Heart left ventricle (tissue), 16 donors: Measurements from ENCODE around the gene SPINK9. TPM values are rescaled to one million over a fixed set of nuclear protein-coding genes. Genes with fewer than 3 reads are reported as not detected.
A peak's percentile ranks its signal among the peaks of the same experiment; 100 is the strongest.

ENCODE experiments used
- ATAC-seq, 4 donors: fragments of 200-7000 bp; cut with Tn5 transposase; one replicate each; pipeline ENCODE4 v1.9.1; 2020 to 2022; ENCODE audit warnings: moderate library complexity in 4 of 4, mild to moderate bottlenecking in 3 of 4, moderate number of reproducible peaks in 1 of 4
- DNase-seq, 5 donors: peaks; one replicate each; pipeline ENCODE4 v3.0.0-alpha.2; 2020
- H3K27ac ChIP-seq, 12 donors: fragments of 200-600 bp; sonication (generic) in 4 of 12; one replicate each; pipeline versions ENCODE4 v1.5.0 to v1.8.0; 2016 to 2022; ENCODE audit warnings: mild to moderate bottlenecking in 2 of 12
- H3K27me3 ChIP-seq, 9 donors: fragments of 200-600 bp; sonication (generic) in 2 of 9; one replicate each; pipeline versions ENCODE4 v1.5.1 to v1.8.0; 2016 to 2022; ENCODE audit warnings: mild to moderate bottlenecking in 3 of 9
- H3K36me3 ChIP-seq, 9 donors: fragments of 200-600 bp; sonication (generic) in 2 of 9; one replicate each; pipeline versions ENCODE4 v1.5.0 to v1.8.0; 2018 to 2022; ENCODE audit warnings: mild to moderate bottlenecking in 2 of 9
- H3K4me1 ChIP-seq, 12 donors: fragments of 200-600 bp; sonication (generic) in 4 of 12; one replicate each; pipeline versions ENCODE4 v1.5.0 to v1.8.0; 2016 to 2022; ENCODE audit warnings: mild to moderate bottlenecking in 3 of 12
- H3K4me3 ChIP-seq, 12 donors: fragments of 200-600 bp; sonication (generic) in 4 of 12; one replicate each; pipeline versions ENCODE4 v1.5.0 to v1.8.0; 2017 to 2022; ENCODE audit warnings: mild to moderate bottlenecking in 9 of 12, moderate library complexity in 4 of 12
- H3K9me3 ChIP-seq, 12 donors: fragments of 200-600 bp; sonication (generic) in 4 of 12; one replicate each; pipeline versions ENCODE4 v1.5.0 to v1.8.0; 2016 to 2022; ENCODE audit warnings: mild to moderate bottlenecking in 1 of 12
- POLR2A ChIP-seq, 2 donors: fragments of 450-650 bp; IDR thresholded peaks; one replicate each; pipeline ENCODE4 v1.6.1; 2017; ENCODE audit warnings: antibody characterized with exemption in 2 of 2, mild to moderate bottlenecking in 2 of 2, moderate library complexity in 2 of 2
- WGBS, 4 donors: extraction: QIAGEN DNeasy Blood & Tissue Kit in 2 of 4; methylation state at CpG; one replicate each; pipeline versions ENCODE4 v1.1.5 to v1.1.7; 2013 to 2018; 5-methylcytosine and 5-hydroxymethylcytosine counted together
- intact Hi-C, 10 donors: fragments of 100-400 bp; cut with DNase I; formaldehyde crosslinking; loops; one replicate each; pipeline versions ENCODE4 v1.11.1 to v1.14.2; 2022
- polyA plus RNA-seq, 2 donors: library from polyadenylated mRNA; stranded (reverse); fragments of 200-250 nt; gene quantifications; one replicate each; pipeline ENCODE4 v1.2.3, GENCODE V29; 2013
- total RNA-seq, 9 donors: library from RNA; depleted of rRNA in 2 of 9; stranded (reverse); fragments of >200 nt in 2 of 9; fragmentation: NEBNext Ultra II Directional in 3 of 9; extraction: Animal tissue kit (Norgen Biotek cat#: 25700) in 3 of 9; gene quantifications; one replicate each; pipeline versions ENCODE4 v1.1.0 to v1.2.4, GENCODE V29; 2016 to 2023
- TF ChIP-seq, protein P1 (sequence below), 12 donors: fragments of 200-600 bp; sonication (generic) in 4 of 12; IDR thresholded peaks; one replicate each; pipeline versions ENCODE4 v1.5.0 to v1.8.0; 2018 to 2022; ENCODE audit warnings: antibody characterized with exemption in 12 of 12, mild to moderate bottlenecking in 5 of 12
- donor health status: ischemic (EF 13 %, LVEDD 7.1; RV severe dilation, severe dysfunction).
- donor health status: healthy with polysubstance abuse.
- donor health status: DM: no; HTN: yes; CAD: no.
- donor health status: DM: no; HTN: no; CAD: no.
- donor health status: ischemic (EF 25% LVEDD 6.9; RV normal size, moderate dysfunction).
- donor health status: ischemic (EF 25% LVEDD 5.7; RV mildly dilated, moderate dysfunction).
- donor health status: healthy.
- donor health status: DM: yes; HTN: yes; CAD: no.
- donor health status: ischemic (EF 35%, LVEDD 5.7; RV mildly dilated, moderate dysfunction).
- donor health status: nonischemic (EF 11% LVEDD 7.7; RV severe dilation, severe dysfunction).
- donor health status: DM: yes; HTN: yes; CAD: no.
- donor health status: PGD.
- donor health status: ischemic (EF 29% LVEDD 5.4; RV normal size, mild dysfunction).
- donor health status: nonischemic (EF 23%, LVEDD 6.1; RV moderate dilation, normal function).

The SPINK9 gene
- total and polyA plus RNA-seq, 11 donors = 0.77 TPM; not detected in 10

DNA sequence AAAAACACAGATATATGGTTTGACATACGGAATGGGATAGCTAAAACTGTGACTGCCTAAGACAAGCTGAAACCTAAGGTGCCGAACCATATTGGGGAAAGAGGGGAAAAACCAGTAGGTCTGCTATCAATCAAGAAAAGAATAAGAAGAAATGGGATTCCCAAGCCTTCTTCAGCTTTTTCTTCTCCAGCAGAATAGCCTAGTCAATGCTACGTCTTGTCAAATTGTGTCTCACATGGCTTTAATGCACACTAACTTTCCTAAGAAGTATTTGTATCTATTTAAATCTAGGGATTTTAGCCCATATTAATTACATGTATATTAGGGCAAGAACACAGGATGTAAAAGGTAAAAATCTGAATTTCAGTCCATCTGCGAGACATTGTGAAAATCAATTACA is 47.6 kb downstream of the SPINK9 start:
- intact Hi-C loops = loop anchor here in 3 of 10 donors (1.0 to 5.0 kb wide), 3 partner anchors 32 to 91 kb away; no protein-coding TSS in a partner anchor
- TF ChIP-seq, protein P1, sequence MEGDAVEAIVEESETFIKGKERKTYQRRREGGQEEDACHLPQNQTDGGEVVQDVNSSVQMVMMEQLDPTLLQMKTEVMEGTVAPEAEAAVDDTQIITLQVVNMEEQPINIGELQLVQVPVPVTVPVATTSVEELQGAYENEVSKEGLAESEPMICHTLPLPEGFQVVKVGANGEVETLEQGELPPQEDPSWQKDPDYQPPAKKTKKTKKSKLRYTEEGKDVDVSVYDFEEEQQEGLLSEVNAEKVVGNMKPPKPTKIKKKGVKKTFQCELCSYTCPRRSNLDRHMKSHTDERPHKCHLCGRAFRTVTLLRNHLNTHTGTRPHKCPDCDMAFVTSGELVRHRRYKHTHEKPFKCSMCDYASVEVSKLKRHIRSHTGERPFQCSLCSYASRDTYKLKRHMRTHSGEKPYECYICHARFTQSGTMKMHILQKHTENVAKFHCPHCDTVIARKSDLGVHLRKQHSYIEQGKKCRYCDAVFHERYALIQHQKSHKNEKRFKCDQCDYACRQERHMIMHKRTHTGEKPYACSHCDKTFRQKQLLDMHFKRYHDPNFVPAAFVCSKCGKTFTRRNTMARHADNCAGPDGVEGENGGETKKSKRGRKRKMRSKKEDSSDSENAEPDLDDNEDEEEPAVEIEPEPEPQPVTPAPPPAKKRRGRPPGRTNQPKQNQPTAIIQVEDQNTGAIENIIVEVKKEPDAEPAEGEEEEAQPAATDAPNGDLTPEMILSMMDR (IDR thresholded peaks at IDR 0.05) = no peak
- TF ChIP-seq POLR2A (IDR thresholded peaks at IDR 0.05) = no peak
- Histone ChIP-seq H3K27ac (peak overlapping the region; percentile 60 to 96 (median 91)), H3K27me3 (no peaks in the 10 kb centered on the region), H3K4me1 (peaks cover 3 to 74% (median 48%) of the 10 kb centered on the region in 12 donors), H3K36me3 (peaks cover 0 to 9% (median 0%) of the 10 kb centered on the region in 9 donors), H3K9me3 (peaks cover 0 to 7% (median 0%) of the 10 kb centered on the region in 12 donors), H3K4me3 (peak overlapping the region; percentile 66 to 94 (median 82))
- 31 to 38% (median 32%) methylated on average over 4 of the region's 4 CpGs for WGBS, 4 donors
- ATAC-seq (peak in 1 of 4 donors; percentile 17), DNase-seq (no peak)

DNA sequence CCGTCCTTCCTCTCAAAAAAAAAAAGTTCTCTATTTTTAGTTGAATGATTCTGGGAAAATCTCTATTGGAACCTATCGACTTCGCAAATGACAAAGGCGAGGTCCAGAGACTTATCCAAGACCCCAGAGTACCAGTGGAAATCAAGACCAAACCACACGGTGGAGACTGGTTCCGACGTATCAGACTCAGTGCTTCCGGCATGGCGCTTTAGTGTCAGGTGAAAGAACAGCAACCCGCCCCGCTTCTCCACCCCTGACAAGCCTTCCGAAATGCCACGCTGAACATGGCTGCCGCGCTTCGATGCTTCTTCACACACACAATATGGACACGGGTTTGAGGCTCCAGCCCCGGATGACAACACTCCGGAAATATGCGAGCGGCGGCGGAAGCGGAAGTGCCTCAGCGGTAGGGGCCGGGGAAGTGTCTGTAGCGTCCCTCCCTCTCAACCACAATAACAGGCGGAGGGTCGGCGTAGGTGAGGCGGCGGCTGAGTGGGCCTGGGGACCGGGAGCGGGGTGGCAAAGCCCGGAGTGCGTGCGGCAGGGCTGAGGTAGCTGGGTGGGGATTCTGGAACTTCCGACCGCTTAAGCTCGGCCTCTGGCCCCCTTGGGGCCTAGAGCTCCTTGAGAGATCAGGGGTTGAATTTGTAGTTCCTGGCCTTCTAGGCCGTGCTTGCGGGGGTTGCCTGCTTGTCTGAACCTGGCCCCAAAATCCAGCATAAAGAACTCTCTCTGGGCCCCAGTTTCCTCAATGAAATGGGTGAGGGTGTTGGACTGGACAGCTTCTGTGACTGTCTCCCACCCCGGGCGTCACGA is 48.4 kb downstream of the SPINK9 start, which contains the start of gene FBXO38:
TSS of gene FBXO38 (plus strand) at position 395 of the 816 bp plus-strand sequence. CDS start 10,819 bp downstream, outside the sequence.
- WGBS, 4 donors = 0 to 2% (median 0%) methylated on average over 12 to 45 of the region's 45 CpGs
- ATAC-seq = peak; percentile 98 to 99 (median 99)
- Histone ChIP-seq H3K36me3 (peaks cover 0 to 9% (median 0%) of the 10 kb centered on the region in 9 donors), H3K27ac (peak within 1 kb of the TSS; percentile 60 to 96 (median 91)), H3K9me3 (peaks cover 0 to 4% (median 0%) of the 10 kb centered on the region in 12 donors), H3K27me3 (no peaks in the 10 kb centered on the region), H3K4me3 (peak within 1 kb of the TSS; percentile 66 to 94 (median 82)), H3K4me1 (peaks cover 3 to 82% (median 55%) of the 10 kb centered on the region in 12 donors)
- TF ChIP-seq, protein P1 (IDR thresholded peaks at IDR 0.05) = peak in 4 of 12 donors; percentile 5 to 20 (median 16)
- peak in 1 of 2 donors; percentile 78 for TF ChIP-seq POLR2A (IDR thresholded peaks at IDR 0.05)
- intact Hi-C loops = loop anchor here in 3 of 10 donors (1.0 to 5.0 kb wide), 3 partner anchors 32 to 91 kb away; no protein-coding TSS in a partner anchor
- DNase-seq = peak; percentile 97

DNA sequence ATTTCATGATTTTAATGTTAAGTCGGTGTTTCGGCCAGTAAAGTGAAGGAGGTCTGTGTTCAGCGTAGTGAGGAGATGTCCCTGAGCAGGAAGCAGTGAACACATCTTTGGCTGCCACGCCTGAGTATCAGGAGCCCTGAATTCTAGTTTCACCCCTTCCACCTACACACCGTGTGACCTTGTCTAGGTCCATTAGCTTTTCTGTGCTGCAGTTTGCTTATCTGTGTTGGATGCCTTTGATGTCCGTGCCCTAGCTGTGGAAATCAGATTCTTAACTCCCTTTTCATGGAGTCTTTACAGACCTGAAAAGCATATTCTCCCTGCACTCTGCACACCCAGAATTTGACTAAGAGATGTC is 49.0 kb downstream of the SPINK9 start:
- H3K27ac ChIP-seq = peak overlapping the region; percentile 60 to 96 (median 91)
- no peak for ATAC-seq
- H3K36me3 ChIP-seq = peaks cover 0 to 9% (median 2%) of the 10 kb centered on the region in 9 donors
- H3K27me3 ChIP-seq = no peaks in the 10 kb centered on the region
- TF ChIP-seq POLR2A (IDR thresholded peaks at IDR 0.05) = no peak
- TF ChIP-seq, protein P1 (IDR thresholded peaks at IDR 0.05) = no peak
- peaks cover 3 to 82% (median 57%) of the 10 kb centered on the region in 12 donors for H3K4me1 ChIP-seq
- no peaks in the 10 kb centered on the region for H3K9me3 ChIP-seq
- intact Hi-C loops = loop anchor here in 2 of 10 donors (5.0 kb wide), 2 partner anchors 33 to 92 kb away; no protein-coding TSS in a partner anchor
- peak in 1 of 5 donors; percentile 25 for DNase-seq
- peak overlapping the region; percentile 66 to 94 (median 82) for H3K4me3 ChIP-seq
- 1 to 3% (median 2%) methylated on average over 6 of the region's 6 CpGs for WGBS, 4 donors

DNA sequence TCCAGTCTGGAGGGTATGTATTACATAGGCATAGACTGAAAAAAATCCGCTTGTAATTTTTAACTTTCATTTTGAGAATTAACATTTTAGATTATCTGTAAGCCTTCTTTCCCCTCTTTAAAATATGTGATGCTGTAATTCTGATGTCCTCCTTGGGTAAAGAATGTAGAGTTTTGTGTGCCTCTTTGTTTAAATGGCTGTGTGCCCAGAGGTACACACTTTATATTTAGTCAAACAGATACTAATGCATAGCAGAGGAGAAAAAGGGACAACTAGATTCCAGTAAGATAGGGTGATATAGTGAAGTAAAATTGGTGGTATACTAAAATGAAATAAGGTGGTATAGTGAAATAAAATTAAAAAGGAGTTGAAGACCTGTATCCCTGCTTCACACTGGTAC is 49.7 kb downstream of the SPINK9 start:
- Histone ChIP-seq H3K4me1 (peaks cover 3 to 81% (median 53%) of the 10 kb centered on the region in 12 donors), H3K27me3 (no peaks in the 10 kb centered on the region), H3K4me3 (peak overlapping the region in 8 of 12 donors; percentile 70 to 94 (median 85)), H3K9me3 (no peaks in the 10 kb centered on the region), H3K36me3 (peaks cover 0 to 9% (median 2%) of the 10 kb centered on the region in 9 donors), H3K27ac (peak overlapping the region in 4 of 12 donors; percentile 87 to 96 (median 92))
- no peak for TF ChIP-seq POLR2A (IDR thresholded peaks at IDR 0.05)
- TF ChIP-seq, protein P1 (IDR thresholded peaks at IDR 0.05) = no peak
- DNase-seq (no peak), ATAC-seq (no peak)
- WGBS, 4 donors = 86 to 96% (median 92%) methylated on average over 1 of the region's 1 CpG
- intact Hi-C loops = no loop called here
